Colonic mucosa (tissue), 4 donors: ENCODE results near the gene SMR3B. TPM values are rescaled to one million over a fixed set of nuclear protein-coding genes. Genes with fewer than 3 reads are reported as not detected.

Experiments used
- DNase-seq: peaks from one replicate; pipeline ENCODE4 v3.0.0-alpha.2; 2020
- H3K27ac ChIP-seq: fragments of 200-600 bp; one replicate; pipeline ENCODE4 v1.8.0; 2021
- H3K27me3 ChIP-seq: fragments of 200-600 bp; one replicate; pipeline ENCODE4 v1.8.0; 2021
- H3K36me3 ChIP-seq: fragments of 200-600 bp; one replicate; pipeline ENCODE4 v1.8.0; 2021
- H3K4me1 ChIP-seq: fragments of 200-600 bp; one replicate; pipeline ENCODE4 v1.8.0; 2021; ENCODE audit warnings: mild to moderate bottlenecking
- H3K4me3 ChIP-seq: fragments of 200-600 bp; one replicate; pipeline ENCODE4 v1.8.0; 2021
- H3K9ac ChIP-seq, 2 donors: one replicate each; pipeline ENCODE4 v1.7.0; 2013; ENCODE audit warnings: control low read depth in 2 of 2, low read depth in 2 of 2, low read length in 2 of 2
- H3K9me3 ChIP-seq: fragments of 200-600 bp; one replicate; pipeline ENCODE4 v1.8.0; 2021
- CTCF ChIP-seq: fragments of 200-600 bp; IDR thresholded peaks from one replicate; pipeline ENCODE4 v1.8.0; 2022; ENCODE audit warnings: antibody characterized with exemption, mild to moderate bottlenecking
- intact Hi-C: fragments of 100-400 bp; cut with DNase I; formaldehyde crosslinking; loops from one replicate; pipeline ENCODE4 v1.14.1; 2022
- total RNA-seq, 2 donors: library from RNA; stranded (reverse); fragmentation: NEBNext Ultra II Directional in 1 of 2; extraction: Animal tissue kit (Norgen Biotek cat#: 25700) in 1 of 2; gene quantifications; one replicate each; pipeline ENCODE4 v1.2.1, GENCODE V29; 2021
- donor health status: healthy.
- donor health status: DM: no; HTN: no; CAD: no.
- donor health status: DM: no; HTN: no; CAD: no.

The SMR3B gene
- total RNA-seq, 2 donors from 2014 or later: not detected

- TF ChIP-seq CTCF: no peak
- Histone ChIP-seq H3K4me3 (no peak overlapping the region), H3K9me3 (no peaks in the 10 kb centered on the region), H3K27ac (no peak overlapping the region), H3K36me3 (no peaks in the 10 kb centered on the region), H3K27me3 (no peaks in the 10 kb centered on the region), H3K4me1 (no peaks in the 10 kb centered on the region), H3K9ac (no peak overlapping the region)
- no peak for DNase-seq
- intact Hi-C loops: no loop called here
These were observed 16.4 kb downstream of the SMR3B start for GRCh38 chr4:70399319-70399718.

- H3K9me3 ChIP-seq: no peaks in the 10 kb centered on the region
- no peak for TF ChIP-seq CTCF
- no peaks in the 10 kb centered on the region for H3K4me1 ChIP-seq
- H3K27me3 ChIP-seq: no peaks in the 10 kb centered on the region
- H3K36me3 ChIP-seq: no peaks in the 10 kb centered on the region
- no peak overlapping the region for H3K9ac ChIP-seq
- H3K27ac ChIP-seq: no peak overlapping the region
- DNase-seq: no peak
- no peak overlapping the region for H3K4me3 ChIP-seq
- intact Hi-C loops: no loop called here
These were observed 19.8 kb downstream of the SMR3B start for GRCh38 chr4:70402762-70403161.

GRCh38 chr4:70405765-70406164, 22.8 kb downstream of the SMR3B start:
- H3K9ac ChIP-seq: no peak overlapping the region
- no peaks in the 10 kb centered on the region for H3K27me3 ChIP-seq
- intact Hi-C loops: no loop called here
- TF ChIP-seq CTCF: no peak
- DNase-seq: no peak
- no peaks in the 10 kb centered on the region for H3K9me3 ChIP-seq
- no peak overlapping the region for H3K27ac ChIP-seq
- H3K4me3 ChIP-seq: no peak overlapping the region
- no peaks in the 10 kb centered on the region for H3K36me3 ChIP-seq
- H3K4me1 ChIP-seq: no peaks in the 10 kb centered on the region

- intact Hi-C loops: no loop called here
- Histone ChIP-seq H3K36me3 (no peaks in the 10 kb centered on the region), H3K27ac (no peak overlapping the region), H3K9me3 (no peaks in the 10 kb centered on the region), H3K4me1 (no peaks in the 10 kb centered on the region), H3K9ac (no peak overlapping the region), H3K4me3 (no peak overlapping the region), H3K27me3 (no peaks in the 10 kb centered on the region)
- DNase-seq: no peak
- TF ChIP-seq CTCF: no peak
These were observed 42.4 kb downstream of the SMR3B start for GRCh38 chr4:70425306-70425705.

- no peak overlapping the region for H3K27ac ChIP-seq
- H3K36me3 ChIP-seq: no peaks in the 10 kb centered on the region
- DNase-seq: no peak
- no peak overlapping the region for H3K9ac ChIP-seq
- intact Hi-C loops: no loop called here
- no peaks in the 10 kb centered on the region for H3K9me3 ChIP-seq
- no peaks in the 10 kb centered on the region for H3K4me1 ChIP-seq
- no peaks in the 10 kb centered on the region for H3K27me3 ChIP-seq
- no peak for TF ChIP-seq CTCF
- H3K4me3 ChIP-seq: no peak overlapping the region
These were observed 43.9 kb downstream of the SMR3B start for GRCh38 chr4:70426789-70427188.

GRCh38 chr4:70437197-70437596, 54.3 kb downstream of the SMR3B start:
- Histone ChIP-seq H3K9me3 (no peaks in the 10 kb centered on the region), H3K4me3 (no peak overlapping the region), H3K9ac (no peak overlapping the region), H3K36me3 (no peaks in the 10 kb centered on the region), H3K27ac (no peak overlapping the region), H3K27me3 (no peaks in the 10 kb centered on the region), H3K4me1 (no peaks in the 10 kb centered on the region)
- intact Hi-C loops: no loop called here
- no peak for TF ChIP-seq CTCF
- no peak for DNase-seq
